Measurements from ENCODE around the gene CCNG2. TPM values are rescaled to one million over a fixed set of nuclear protein-coding genes. Genes with fewer than 3 reads are reported as not detected.

CCNG2 gene
- total and polyA plus RNA-seq, 4 donors, result 1.2 to 10.8 (median 4.1) TPM

DNA sequence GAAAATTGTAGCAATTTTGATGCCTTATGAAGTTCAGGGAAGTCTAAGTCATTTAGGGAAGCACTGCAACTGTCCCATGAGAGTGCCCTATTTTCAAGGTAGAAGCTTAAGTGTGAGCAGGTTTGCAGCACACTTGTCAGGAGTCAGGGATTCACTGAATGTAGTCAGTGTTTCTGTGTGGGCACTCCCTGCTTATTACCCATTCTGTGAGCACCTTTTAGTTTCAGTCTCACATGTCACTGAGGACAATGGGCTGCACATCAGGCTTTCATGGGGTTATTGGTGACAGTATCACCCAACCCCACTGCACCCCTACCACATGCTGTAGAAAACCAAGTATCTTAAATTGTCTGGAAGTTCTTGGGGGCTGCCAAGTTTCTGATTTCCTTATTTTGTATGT lies 2.9 kb upstream of the CCNG2 start:
- H3K27ac ChIP-seq (ENCODE audit: low read depth in 1 of 2, low read length in 2 of 2), result no peak overlapping the region
- H3K9me3 ChIP-seq (ENCODE audit: control insufficient read depth in 4 of 4, low read length in 3 of 4), result no peaks in the 10 kb centered on the region
- H3K4me1 ChIP-seq (ENCODE audit: control insufficient read depth in 4 of 4, insufficient read depth in 4 of 4, low read length in 3 of 4), result peaks cover 0 to 20% (median 8%) of the 10 kb centered on the region in 4 donors
- H3K36me3 ChIP-seq (ENCODE audit: control insufficient read depth in 4 of 4, insufficient read depth in 3 of 4, low read depth in 1 of 4, low read length in 3 of 4), result no peaks in the 10 kb centered on the region
- TF ChIP-seq HNF4G (IDR thresholded peaks at IDR 0.05), result no peak
- no peak for TF ChIP-seq FOXA1 (IDR thresholded peaks at IDR 0.05)
- TF ChIP-seq, protein P1, sequence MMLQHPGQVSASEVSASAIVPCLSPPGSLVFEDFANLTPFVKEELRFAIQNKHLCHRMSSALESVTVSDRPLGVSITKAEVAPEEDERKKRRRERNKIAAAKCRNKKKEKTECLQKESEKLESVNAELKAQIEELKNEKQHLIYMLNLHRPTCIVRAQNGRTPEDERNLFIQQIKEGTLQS (IDR thresholded peaks at IDR 0.05), result no peak
- no peak for TF ChIP-seq SP1 (IDR thresholded peaks at IDR 0.05)
- no peak for TF ChIP-seq FOXA2 (IDR thresholded peaks at IDR 0.05)
- TF ChIP-seq HNF4A (conservative IDR thresholded peaks at IDR 0.05), result no peak
- TF ChIP-seq GABPA (IDR thresholded peaks at IDR 0.05 in 1 of 2, conservative IDR thresholded peaks at IDR 0.05 in 1 of 2), result no peak
- TF ChIP-seq RAD21 (IDR thresholded peaks at IDR 0.05), result no peak
- TF ChIP-seq JUND (IDR thresholded peaks at IDR 0.05), result no peak
- TF ChIP-seq NR2F2 (IDR thresholded peaks at IDR 0.05), result no peak
- TF ChIP-seq, protein P2, sequence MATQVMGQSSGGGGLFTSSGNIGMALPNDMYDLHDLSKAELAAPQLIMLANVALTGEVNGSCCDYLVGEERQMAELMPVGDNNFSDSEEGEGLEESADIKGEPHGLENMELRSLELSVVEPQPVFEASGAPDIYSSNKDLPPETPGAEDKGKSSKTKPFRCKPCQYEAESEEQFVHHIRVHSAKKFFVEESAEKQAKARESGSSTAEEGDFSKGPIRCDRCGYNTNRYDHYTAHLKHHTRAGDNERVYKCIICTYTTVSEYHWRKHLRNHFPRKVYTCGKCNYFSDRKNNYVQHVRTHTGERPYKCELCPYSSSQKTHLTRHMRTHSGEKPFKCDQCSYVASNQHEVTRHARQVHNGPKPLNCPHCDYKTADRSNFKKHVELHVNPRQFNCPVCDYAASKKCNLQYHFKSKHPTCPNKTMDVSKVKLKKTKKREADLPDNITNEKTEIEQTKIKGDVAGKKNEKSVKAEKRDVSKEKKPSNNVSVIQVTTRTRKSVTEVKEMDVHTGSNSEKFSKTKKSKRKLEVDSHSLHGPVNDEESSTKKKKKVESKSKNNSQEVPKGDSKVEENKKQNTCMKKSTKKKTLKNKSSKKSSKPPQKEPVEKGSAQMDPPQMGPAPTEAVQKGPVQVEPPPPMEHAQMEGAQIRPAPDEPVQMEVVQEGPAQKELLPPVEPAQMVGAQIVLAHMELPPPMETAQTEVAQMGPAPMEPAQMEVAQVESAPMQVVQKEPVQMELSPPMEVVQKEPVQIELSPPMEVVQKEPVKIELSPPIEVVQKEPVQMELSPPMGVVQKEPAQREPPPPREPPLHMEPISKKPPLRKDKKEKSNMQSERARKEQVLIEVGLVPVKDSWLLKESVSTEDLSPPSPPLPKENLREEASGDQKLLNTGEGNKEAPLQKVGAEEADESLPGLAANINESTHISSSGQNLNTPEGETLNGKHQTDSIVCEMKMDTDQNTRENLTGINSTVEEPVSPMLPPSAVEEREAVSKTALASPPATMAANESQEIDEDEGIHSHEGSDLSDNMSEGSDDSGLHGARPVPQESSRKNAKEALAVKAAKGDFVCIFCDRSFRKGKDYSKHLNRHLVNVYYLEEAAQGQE (IDR thresholded peaks at IDR 0.05), result no peak
- TF ChIP-seq, protein P3, sequence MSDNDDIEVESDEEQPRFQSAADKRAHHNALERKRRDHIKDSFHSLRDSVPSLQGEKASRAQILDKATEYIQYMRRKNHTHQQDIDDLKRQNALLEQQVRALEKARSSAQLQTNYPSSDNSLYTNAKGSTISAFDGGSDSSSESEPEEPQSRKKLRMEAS (IDR thresholded peaks at IDR 0.05), result no peak
- no peak for TF ChIP-seq EGR1 (IDR thresholded peaks at IDR 0.05; ENCODE audit: low read depth in 2 of 2)
- TF ChIP-seq RXRA (IDR thresholded peaks at IDR 0.05), result no peak
- TF ChIP-seq, protein P4, sequence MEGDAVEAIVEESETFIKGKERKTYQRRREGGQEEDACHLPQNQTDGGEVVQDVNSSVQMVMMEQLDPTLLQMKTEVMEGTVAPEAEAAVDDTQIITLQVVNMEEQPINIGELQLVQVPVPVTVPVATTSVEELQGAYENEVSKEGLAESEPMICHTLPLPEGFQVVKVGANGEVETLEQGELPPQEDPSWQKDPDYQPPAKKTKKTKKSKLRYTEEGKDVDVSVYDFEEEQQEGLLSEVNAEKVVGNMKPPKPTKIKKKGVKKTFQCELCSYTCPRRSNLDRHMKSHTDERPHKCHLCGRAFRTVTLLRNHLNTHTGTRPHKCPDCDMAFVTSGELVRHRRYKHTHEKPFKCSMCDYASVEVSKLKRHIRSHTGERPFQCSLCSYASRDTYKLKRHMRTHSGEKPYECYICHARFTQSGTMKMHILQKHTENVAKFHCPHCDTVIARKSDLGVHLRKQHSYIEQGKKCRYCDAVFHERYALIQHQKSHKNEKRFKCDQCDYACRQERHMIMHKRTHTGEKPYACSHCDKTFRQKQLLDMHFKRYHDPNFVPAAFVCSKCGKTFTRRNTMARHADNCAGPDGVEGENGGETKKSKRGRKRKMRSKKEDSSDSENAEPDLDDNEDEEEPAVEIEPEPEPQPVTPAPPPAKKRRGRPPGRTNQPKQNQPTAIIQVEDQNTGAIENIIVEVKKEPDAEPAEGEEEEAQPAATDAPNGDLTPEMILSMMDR (IDR thresholded peaks at IDR 0.05; ENCODE audit: low read depth, low read length, missing input control), result no peak
- no peak for DNase-seq (ENCODE audit: low spot score)
- H3K4me3 ChIP-seq (ENCODE audit: low read depth in 1 of 3, low read length in 3 of 3), result no peak overlapping the region
- no peak overlapping the region for H3K9ac ChIP-seq (ENCODE audit: low read depth in 1 of 2, low read length in 2 of 2)
- H3K27me3 ChIP-seq (ENCODE audit: control insufficient read depth in 4 of 4, insufficient read depth in 4 of 4, low read length in 3 of 4), result no peaks in the 10 kb centered on the region

DNA sequence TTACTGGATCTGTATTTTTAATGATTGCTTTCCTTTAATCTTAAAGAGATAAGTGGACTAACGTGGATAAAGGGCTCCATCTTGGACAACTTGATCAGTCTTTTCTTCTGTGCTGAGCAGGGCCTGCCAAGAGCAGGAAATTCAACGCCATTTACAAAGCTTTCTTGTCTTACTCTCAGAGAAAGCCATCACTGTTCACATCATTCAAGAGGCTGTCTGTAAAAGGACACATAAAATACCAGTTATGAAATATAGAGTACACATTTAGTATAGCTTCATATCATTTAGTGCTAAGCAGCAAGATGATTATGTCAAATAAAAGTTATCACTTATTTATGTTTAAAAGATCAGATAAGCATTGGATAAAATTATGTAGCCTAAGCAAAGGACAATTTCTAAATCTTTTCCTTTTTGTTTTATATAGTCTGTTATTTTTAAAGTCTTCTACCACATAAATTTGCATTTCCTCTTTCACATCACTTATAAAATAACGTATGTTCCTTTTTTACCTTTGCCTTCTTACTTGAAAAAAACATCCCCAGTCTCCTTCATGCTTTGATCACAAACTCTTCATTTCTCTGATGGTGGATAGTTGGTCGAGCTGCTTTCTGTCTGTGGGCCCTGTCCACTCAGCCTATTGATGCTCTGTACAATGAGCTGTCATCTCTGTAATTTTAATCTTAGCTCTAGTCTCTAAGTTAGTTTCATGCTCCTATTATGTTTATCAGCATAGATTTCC lies 2.1 kb upstream of the CCNG2 start:
- DNase-seq (ENCODE audit: low spot score), result no peak
- Histone ChIP-seq H3K4me3 (ENCODE audit: low read depth in 1 of 3, low read length in 3 of 3) (no peak overlapping the region), H3K9ac (ENCODE audit: low read depth in 1 of 2, low read length in 2 of 2) (no peak overlapping the region), H3K27me3 (ENCODE audit: control insufficient read depth in 4 of 4, insufficient read depth in 4 of 4, low read length in 3 of 4) (no peaks in the 10 kb centered on the region), H3K9me3 (ENCODE audit: control insufficient read depth in 4 of 4, low read length in 3 of 4) (no peaks in the 10 kb centered on the region), H3K4me1 (ENCODE audit: control insufficient read depth in 4 of 4, insufficient read depth in 4 of 4, low read length in 3 of 4) (peaks cover 0 to 25% (median 8%) of the 10 kb centered on the region in 4 donors), H3K27ac (ENCODE audit: low read depth in 1 of 2, low read length in 2 of 2) (no peak overlapping the region), H3K36me3 (ENCODE audit: control insufficient read depth in 4 of 4, insufficient read depth in 3 of 4, low read depth in 1 of 4, low read length in 3 of 4) (no peaks in the 10 kb centered on the region)
- 78% methylated on average over 4 of the region's 4 CpGs for WGBS
- TF ChIP-seq EGR1 (IDR thresholded peaks at IDR 0.05; ENCODE audit: low read depth in 2 of 2), result no peak
- no peak for TF ChIP-seq RAD21 (IDR thresholded peaks at IDR 0.05)
- no peak for TF ChIP-seq RXRA (IDR thresholded peaks at IDR 0.05)
